HCEC 1CT (cell line): Measurements from ENCODE around the gene MON1A.
A peak's percentile ranks its signal among the peaks of the same experiment; 100 is the strongest.
"Not testable (repeated sequence)": the region's sequence is repeated elsewhere in the genome, so short reads cannot be mapped to it uniquely, and the experiment has no call there.

Source experiments
- DNase-seq: peaks from one replicate; pipeline ENCODE4 v3.0.0-alpha.2; 2017

Gene MON1A, protein sequence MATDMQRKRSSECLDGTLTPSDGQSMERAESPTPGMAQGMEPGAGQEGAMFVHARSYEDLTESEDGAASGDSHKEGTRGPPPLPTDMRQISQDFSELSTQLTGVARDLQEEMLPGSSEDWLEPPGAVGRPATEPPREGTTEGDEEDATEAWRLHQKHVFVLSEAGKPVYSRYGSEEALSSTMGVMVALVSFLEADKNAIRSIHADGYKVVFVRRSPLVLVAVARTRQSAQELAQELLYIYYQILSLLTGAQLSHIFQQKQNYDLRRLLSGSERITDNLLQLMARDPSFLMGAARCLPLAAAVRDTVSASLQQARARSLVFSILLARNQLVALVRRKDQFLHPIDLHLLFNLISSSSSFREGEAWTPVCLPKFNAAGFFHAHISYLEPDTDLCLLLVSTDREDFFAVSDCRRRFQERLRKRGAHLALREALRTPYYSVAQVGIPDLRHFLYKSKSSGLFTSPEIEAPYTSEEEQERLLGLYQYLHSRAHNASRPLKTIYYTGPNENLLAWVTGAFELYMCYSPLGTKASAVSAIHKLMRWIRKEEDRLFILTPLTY

DNA sequence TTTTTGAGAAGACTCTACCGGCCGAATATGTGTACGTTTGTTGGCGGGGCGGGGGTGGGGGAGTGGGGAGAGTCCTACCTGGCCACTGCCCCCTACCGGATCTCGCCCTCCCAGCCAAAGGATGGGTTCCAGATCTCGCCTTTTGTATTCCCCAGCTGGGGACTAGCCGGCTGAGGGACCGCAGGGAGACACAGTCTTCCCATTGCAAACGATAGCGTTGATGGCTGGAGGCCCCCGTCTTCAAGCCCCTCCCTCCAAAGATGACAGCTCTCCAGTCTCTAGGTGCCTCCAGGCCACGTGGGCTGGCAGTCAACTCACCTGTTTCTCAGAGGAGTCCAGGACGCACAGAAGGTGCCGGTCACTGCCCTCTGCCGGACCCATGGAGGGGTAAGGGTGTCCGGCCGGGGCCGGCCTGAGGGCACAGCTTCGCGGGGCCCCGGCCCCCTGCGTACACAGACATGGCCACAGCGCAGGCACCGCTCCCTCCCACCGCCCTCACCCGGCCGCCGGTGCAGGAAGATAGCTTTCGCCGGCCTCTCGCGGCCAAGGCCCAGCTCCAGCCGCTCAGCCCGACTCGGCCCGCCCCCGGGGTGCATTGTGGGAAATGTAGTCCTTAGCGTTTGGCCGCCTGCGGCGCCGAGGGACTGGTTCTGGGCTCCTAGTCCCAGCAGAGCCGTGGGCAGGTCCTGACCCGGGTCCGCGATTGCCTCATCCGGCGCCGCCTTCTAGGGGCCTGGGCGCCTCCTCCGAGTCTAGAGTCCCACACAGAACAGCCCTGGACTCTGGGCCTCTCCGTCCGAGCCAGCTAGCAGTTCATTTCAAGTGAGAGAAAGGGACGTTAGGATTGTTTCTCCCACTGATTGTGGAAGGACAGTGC lies at the start of gene MON1A:
Gene MON1A, minus strand, starts transcription at position 521 of the 877 bp plus-strand sequence. CDS start 16,465 bp downstream, outside the sequence.
- peak; percentile 90 for DNase-seq

DNA sequence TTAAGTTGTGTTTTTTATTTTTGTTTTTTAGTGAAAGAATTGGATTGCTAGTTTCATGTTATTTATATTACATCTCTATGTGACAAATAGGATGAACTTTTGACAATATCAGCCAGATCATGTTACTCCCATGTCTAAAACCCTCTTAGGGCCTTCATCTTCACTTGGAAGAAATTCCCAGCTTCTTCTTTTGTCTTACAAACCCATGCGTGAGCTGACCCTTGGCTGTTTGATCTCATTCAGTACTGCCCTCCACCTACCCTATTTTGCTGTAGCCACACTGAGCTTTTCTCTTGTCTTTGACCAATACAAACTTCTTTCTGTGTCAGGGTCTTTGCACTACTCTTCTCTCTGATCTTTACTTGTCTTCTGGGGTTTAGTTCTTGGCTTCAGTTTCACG lies 47.3 kb upstream of the MON1A start:
- DNase-seq: no peak

DNA sequence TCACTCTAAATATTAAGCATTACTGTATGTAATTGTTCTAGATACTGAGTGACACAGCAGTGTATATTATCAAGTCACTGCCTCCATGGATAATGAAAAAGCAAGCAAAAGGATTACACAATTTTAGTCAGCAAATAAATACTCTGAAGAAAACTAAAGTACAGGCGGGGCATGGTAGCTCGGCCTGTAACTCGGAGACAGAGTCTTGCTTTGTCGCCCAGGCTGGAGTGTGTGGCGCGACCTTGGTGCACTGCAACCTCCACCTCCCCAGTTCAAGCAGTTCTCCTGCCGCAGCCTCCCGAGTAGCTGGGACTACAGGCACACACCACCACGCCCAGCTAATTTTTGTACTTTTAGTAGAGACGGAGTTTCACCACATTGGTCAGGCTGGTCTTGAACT lies 43.0 kb upstream of the MON1A start:
- DNase-seq: no peak

DNA sequence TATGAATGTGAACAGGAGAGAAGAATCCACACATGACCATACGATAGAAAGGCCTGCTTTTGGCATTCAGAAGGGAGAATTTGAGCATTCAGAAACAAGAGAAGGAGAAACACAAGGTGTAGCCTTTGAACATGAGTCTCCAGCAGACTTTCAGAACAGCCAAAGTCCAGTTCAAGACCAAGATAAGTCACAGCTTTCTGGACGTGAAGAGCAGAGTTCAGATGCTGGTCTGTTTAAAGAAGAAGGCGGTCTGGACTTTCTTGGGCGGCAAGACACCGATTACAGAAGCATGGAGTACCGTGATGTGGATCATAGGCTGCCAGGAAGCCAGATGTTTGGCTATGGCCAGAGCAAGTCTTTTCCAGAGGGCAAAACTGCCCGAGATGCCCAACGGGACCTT lies 38.7 kb upstream of the MON1A start:
- DNase-seq: no peak

DNA sequence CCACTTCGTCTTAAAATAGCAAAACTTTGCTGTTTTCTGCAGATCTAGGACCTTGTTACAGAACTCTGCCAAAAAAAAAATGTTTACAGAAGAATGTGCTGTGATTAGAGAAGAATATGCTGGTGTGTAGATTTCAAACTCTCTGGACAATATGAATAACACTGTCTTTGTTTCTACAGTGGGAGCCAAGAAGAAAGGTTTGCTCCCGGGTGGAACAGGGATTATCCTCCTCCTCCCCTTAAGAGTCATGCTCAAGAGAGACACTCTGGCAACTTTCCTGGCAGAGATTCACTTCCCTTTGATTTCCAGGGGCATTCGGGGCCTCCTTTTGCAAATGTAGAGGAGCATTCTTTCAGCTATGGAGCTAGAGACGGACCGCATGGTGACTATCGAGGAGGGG lies 37.7 kb upstream of the MON1A start:
- no peak for DNase-seq

DNA sequence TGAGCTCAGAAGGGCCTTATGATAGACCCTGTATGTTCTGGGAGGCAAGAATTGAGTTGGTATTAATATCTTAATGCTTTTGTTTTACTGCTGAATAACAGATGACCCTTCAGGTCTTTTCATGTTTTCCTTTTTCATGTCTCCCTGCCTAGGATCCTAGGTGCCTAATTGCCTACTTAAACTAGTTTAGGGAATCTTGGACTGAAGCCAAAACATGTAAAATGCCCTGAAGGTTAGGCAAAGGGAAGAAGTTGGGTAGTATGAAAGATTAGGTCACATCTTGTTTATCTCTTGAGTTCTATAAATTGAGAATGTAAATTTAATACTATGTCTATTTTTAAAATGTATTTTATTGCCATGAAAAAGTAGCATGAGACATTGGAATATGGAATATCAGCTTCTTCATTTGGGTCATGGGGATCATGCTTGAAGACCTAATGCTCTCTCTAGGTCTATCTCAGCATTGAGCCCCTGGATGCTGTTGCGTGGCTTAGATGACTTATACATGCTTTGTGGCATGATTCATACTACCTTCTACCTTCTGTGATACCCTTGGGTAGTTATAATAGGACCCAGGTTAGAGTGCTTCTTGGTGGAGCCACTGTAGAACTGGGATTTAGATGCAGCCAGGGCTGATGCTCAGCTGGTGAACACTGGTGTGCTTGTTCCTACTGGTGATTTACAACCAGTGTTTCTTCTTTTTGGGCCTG lies 36.8 kb upstream of the MON1A start:
- DNase-seq: no peak

DNA sequence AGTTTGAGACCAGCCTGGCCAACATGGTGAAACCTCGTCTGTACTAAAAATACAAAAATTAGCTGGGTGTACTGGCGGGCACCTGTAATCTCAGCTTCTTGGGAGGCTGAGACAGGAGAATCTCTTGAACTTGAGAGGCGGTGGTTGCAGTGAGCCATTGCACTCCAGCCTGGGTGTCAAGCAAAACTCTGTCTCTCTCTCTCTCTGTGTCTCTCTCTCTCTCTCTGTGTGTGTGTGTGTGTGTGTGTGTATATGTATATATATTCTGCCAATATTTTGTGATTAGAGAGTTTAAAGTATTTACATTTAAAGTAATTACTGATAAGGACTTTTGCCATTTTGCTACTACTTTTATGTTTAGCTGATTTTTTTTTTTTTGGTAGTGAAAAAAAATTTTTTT lies 26.0 kb upstream of the MON1A start:
- no peak for DNase-seq

DNA sequence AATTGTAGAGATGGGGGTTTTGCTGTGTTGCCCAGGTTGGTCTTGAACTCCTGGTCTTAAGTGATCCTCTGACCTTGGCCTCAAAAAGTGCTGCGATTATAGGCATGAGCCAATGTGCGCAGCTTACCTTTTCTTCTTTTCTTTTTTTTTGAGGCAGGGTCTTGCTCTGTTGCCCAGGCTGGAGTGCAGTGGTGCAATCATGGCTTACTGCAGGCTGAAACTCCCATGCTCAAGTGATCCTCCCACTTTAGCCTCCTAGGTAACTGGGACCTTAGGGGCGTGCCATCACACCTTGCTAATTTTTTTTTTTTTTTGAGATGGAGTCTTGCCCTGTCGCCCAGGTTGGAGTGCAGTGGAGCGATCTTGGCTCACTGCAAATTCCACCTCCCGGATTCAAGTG lies 23.3 kb upstream of the MON1A start:
- no peak for DNase-seq

DNA sequence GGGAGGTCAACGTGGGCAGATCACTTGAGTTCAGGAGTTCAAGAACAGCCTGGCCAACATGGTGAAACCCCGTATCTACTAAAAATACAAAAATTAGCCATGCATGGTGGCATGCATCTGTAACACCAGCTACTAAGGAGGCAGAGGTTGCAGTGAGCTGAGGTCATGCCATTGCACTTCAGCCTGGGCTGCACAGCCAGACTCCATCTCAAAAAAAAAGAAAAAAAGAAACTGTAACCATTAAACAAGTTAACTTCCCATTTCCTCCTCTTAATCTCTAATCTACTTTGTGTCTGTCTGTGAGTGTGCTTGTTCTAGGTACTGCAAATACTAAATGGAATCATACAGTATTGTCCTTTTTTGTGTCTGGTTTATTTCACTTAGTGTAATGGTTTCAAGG lies 13.0 kb upstream of the MON1A start:
- no peak for DNase-seq

DNA sequence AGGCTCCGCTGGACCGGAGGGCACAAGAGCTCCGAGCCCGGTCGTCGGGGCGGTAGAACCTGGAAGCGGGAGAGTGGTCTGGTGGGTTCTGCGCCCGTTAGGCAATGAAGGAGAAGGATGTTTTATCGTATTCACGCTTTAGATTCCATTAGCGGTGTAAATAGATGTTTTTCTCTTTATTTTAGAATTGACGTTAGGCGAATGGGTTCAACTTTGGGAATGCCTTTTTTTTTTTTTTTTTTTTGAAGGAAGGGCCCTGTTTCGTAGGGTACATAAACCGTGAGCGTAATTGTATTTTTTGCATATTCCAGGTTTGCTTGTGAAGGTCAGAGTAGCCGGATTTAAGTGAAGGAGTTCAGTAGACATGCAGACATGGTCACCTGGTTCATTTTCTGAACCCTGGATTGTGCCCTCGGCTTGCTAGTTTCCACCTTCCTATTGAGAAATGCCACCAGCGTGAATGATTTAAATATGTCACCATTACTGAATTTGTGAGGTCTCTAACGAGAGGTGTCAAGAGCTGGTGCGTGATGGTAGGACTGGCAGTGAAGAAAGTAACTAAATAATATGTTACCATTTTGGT lies 11.1 kb upstream of the MON1A start:
- DNase-seq: no peak

DNA sequence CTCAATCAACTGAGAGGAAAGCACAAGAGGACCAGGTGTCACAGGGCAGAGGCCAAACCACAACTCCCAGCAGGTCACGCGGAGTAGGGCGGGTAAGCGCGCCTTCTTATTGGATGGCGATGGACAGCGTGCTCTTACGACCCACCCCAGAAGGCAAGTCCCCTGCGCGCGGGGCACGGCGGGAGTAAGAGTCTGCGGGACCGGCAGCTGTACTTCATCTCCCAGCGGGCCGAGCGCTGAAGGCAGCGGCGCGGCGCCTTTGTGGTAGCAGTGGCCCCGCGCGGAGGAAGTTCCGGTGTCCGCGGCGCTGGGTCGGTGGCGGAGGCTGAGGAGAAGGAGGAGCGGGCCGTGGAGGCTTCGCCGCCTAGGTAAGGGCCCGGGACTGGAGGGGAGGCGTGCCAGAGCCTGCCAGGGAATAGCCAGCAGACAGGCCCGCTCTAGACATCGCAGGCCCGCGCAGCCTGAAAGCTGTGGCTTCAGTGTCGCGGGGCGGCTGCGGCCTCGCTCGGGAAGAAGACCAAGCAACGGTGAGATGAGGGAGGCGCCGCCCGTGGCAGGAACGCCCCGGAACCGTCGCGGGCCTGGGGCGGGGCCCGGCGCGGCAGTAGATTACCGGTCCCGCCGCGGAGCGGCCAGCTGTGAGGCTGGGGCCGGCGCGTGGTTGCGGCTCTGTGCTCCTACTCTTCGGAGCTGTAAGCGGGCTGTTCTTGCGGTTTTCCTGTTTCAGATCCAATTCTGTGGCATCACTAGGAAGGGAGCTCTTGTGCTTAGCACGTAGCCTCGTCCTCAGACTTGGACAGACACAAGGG lies 10.5 kb upstream of the MON1A start, which contains the start of gene RBM6:
Gene RBM6, plus strand, starts transcription at position 293 of the 809 bp plus-strand sequence. CDS start 22,492 bp downstream, outside the sequence.
- peak; percentile 100 for DNase-seq

DNA sequence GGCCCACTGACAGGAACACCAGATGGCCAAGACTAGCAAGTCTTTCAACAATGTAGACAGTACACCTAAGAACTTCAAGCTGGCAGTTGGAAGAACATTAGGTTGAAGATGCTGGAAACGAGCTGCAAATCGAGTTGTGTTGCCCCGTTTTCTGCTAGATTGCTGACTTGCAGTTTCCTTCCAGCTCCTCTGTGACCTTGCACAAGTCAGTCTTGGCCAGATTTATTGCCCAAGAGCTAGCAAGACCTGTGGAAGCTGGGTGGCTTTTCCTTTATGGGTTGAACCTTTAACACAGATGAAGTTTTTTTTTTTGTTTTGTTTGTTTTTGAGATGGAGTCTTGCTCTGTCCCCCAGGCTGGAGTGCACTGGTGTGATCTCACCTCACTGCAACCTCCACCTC lies 7.5 kb upstream of the MON1A start:
- DNase-seq: no peak

DNA sequence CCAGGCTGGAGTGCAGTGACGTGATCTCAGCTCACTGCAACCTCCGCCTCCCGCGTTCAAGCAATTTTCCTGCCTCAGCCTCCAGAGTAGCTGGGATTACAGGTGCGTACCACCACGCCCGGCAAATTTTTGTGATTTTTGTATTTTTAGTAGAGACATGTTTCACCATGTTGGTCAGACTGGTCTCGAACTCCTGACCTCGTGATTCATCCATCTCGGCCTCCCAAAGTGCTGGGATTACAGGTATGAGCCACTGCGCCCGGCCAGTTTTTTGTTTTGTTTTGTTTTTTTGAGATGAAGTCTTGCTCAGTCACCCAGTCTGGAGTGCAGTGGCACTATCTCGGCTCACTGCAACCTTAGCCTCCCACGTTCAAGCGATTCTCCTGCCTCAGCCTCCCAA lies 2.7 kb upstream of the MON1A start:
- DNase-seq: not testable (repeated sequence)

DNA sequence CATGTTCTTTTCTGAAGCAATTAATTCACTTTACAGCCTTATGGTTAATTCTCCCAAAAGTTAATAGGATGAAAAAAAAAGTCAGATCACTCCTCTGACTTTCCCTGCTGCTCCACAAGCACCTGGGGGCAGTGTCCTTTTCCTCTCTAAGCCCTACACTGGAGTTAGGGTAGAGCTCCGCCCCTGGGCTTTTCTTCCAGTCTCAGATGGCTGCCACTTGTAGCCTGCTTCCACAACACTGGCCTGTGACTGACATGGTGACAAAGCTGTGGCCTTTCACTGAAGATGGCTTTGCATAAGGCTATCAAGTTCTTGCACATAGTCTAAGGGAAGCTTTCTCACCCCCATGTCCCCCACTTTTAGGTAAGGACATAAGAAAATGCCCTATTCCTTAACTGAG lies 1.3 kb upstream of the MON1A start:
- no peak for DNase-seq

DNA sequence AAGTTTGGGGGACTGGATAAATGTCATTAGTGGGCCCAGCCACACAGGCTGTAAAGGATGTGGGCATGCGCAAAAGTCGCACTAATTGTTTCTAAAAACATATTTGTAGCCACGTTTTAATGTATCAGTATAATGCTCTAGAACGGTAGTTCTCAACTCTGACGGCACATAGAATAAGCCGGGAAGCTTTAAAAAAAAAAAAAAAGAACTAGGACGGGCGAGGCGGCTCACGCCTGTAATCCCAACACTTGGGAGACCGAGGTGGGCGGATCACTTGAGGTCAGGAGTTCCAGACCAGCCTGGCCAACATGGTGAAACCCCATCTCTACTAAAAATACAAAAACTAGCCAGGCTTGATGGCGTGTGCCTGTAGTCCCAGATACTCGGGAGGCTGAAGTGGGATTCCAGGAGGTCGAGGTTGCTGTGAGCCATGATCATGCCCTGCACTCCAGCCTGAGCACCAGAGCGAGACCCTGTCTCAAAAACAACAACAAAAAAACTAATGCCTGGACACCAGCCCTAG lies 618 bp upstream of the MON1A start:
- DNase-seq: no peak

DNA sequence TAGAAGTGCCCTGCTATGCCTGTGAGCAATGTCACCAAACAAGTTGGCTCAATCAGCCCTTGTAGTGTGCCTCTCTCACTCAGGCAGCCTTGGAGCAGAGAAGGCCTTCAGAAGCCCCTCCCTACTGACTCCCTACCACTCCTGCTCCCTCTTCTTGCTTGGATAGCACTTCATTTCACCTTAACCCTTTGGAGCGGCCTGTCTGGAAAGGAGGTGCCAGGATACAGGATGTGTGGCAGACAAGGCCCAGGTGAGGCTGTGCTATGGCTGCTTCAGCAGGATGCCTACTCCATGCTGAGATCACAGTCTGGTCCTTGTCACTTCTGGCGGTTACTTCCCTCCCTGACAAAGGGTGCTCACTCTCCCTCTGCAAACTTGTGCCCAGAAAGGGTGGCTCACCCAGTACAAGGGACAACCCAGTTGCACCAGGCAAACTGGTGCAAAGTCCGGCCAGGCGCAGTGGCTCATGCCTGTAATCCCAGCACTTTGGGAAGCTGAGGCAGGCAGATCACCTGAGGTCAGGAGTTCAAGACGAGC lies 1.1 kb downstream of the MON1A start:
- DNase-seq: no peak

DNA sequence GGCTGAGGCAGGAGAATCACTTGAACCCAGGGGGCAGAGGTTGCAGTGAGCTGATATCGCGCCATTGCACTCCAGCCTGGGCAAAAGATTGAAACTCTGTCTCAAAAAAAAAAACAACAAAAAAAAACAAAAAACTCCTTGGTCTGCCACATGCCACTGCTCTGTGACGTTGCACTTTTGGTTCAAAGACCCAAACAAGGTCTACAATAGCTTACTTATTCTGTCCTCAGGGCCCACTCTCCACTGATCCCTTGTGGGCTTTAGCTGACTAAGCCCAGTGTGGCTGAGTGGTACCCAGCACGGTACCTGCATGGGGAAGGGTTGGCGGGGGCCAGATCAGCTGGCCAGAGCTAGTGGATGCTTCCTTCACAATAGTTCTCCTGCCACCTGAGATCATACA lies 1.8 kb downstream of the MON1A start:
- no peak for DNase-seq

DNA sequence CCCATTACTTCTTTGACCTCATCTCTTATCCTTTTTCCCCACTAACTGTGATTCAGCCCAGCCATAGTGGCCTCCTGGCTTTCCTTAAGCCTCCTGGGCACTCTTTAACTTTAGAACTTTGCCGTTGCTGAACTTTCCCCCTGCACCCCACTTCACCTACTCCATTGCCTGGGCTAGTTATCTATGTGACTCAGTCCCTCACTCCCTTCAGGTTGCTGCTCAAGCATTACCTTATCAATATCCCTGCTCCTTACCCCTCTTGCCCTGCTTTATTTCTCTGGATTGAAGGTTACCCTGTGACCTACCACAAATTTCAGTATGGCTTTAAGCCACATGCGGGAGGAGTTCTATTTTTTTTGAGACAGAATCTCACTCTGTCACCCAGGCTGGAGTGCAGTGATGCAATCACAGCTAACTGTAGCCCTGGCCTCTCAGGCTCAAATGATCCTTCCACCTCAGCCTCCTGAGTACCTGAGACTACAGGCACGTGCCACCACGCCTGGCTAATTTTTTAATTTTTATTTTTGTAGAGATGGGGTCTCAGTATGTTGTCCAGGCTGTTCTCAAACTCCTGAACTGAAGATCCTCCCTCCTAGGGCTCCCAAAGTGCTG lies 3.4 kb downstream of the MON1A start:
- DNase-seq: no peak

DNA sequence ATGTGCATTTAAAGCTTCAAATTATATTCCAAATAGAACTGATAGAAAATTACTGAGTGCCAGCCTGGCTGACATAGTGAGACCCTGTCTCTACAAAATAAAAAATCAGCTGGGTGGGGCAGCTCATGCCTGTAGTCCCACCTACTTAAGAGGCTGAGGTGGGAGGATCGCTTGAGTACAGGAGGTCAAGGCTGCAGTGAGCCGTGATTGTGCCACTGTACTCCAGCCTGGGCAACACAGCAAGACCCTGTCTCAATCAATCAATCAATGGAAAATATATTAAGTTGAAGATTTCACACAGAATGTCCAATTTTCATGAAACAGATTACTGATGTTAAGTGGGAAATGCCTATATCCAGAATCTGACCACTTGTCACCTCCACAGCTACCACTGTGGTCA lies 4.1 kb downstream of the MON1A start:
- no peak for DNase-seq

DNA sequence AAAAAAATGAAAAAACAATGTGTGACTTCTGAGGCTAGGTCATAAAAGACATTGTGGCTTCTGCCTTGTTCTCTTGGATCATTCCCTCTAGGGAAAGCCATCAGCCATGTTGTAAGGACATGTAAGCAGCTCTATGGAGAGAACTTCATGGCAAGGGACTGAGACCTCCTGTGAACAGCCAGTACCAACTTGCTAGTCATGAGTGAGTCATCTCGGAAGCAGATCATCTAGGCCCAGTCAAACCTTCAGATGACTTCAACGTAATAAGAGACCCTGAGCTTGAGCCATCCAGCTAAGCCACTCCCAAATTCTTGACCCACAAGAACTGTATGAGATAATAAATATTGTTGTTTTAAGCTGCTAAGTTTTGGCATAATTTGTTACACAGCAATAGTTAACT lies 4.9 kb downstream of the MON1A start:
- peak; percentile 94 for DNase-seq
